T-cell (primary cell): ENCODE measurements around the gene PWWP2A. TPM values are rescaled to one million over a fixed set of nuclear protein-coding genes. Genes with fewer than 3 reads are reported as not detected.

ENCODE experiments used
- ATAC-seq, 4 experiments: fragments of 200-7000 bp in 3 of 4; fragments of 150-1000 bp in 1 of 4; cut with Tn5 transposase; replicated peaks in 1 of 4; 1 replicate in 3 of 4; 2 replicates in 1 of 4; pipeline ENCODE4 v1.10.0; 2021; ENCODE audit warnings: moderate library complexity in 3 of 4, mild to moderate bottlenecking in 2 of 4, moderate number of reproducible peaks in 1 of 4
- CTCF ChIA-PET, 2 donors: fragments of 300-600 bp; sonication (Branson Sonifier 250); formaldehyde crosslinking; loops; one replicate each; lab custom pipeline; 2022; ENCODE audit warnings: antibody characterized with exemption in 2 of 2; lab: Charles Lee
- POLR2A ChIA-PET, 2 donors: fragments of 300-600 bp; sonication (Branson Sonifier 250); formaldehyde crosslinking; loops; one replicate each; lab custom pipeline; 2022; ENCODE audit warnings: antibody characterized with exemption in 2 of 2; lab: Charles Lee
- DNase-seq, 35 experiments: peaks; one replicate each; pipeline versions ENCODE4 v3.0.0 to v3.0.0-alpha.2; 2013 to 2023
- H3K27ac ChIP-seq: one replicate; pipeline ENCODE4 v1.5.1; 2013; ENCODE audit warnings: low read length
- H3K27me3 ChIP-seq, 2 experiments: replicated peaks in 1 of 2; 1 replicate in 1 of 2; 2 replicates in 1 of 2; pipeline versions ENCODE4 v1.6.1 to v1.7.0; 2013; ENCODE audit warnings: low read length in 1 of 2, mixed read lengths in 1 of 2; ENCODE audit not compliant: control insufficient read depth in 2 of 2, insufficient read depth in 2 of 2; ENCODE audit errors: extremely low read depth in 1 of 2
- H3K36me3 ChIP-seq, 2 donors: 1 replicate in 1 of 2; 2 replicates in 1 of 2; pipeline versions ENCODE4 v1.6.1 to v1.7.0; 2013; ENCODE audit warnings: low read length in 1 of 2; ENCODE audit not compliant: control insufficient read depth in 2 of 2, insufficient read depth in 1 of 2; ENCODE audit errors: extremely low read depth in 1 of 2
- H3K4me1 ChIP-seq, 2 experiments: 1 replicate in 1 of 2; 2 replicates in 1 of 2; pipeline versions ENCODE4 v1.6.1 to v1.7.0; 2013; ENCODE audit warnings: low read length in 2 of 2, mixed read lengths in 1 of 2; ENCODE audit not compliant: insufficient read depth in 2 of 2, control insufficient read depth in 1 of 2; ENCODE audit errors: extremely low read depth in 1 of 2
- H3K4me3 ChIP-seq, 2 donors: 1 replicate in 1 of 2; 2 replicates in 1 of 2; pipeline versions ENCODE4 v1.5.1 to v1.7.0; 2013; ENCODE audit warnings: mild to moderate bottlenecking in 2 of 2, low read length in 1 of 2, moderate library complexity in 1 of 2; ENCODE audit not compliant: control insufficient read depth in 1 of 2; ENCODE audit errors: extremely low read depth in 1 of 2
- H3K9me3 ChIP-seq: 2 replicates; pipeline ENCODE4 v1.7.0; 2013
- H3K27ac Mint-ChIP-seq, 2 donors: one replicate each; pipeline ENCODE4 v1.8.0; 2020 to 2021; ENCODE audit warnings: mild to moderate bottlenecking in 2 of 2, mixed read lengths in 2 of 2
- H3K27me3 Mint-ChIP-seq, 2 donors: one replicate each; pipeline ENCODE4 v1.8.0; 2021 to 2022; ENCODE audit warnings: mixed read lengths in 2 of 2
- H3K36me3 Mint-ChIP-seq: one replicate; pipeline ENCODE4 v1.8.0; 2021; ENCODE audit warnings: mixed read lengths
- H3K4me1 Mint-ChIP-seq, 3 donors: one replicate each; pipeline ENCODE4 v1.8.0; 2020 to 2022; ENCODE audit warnings: mixed read lengths in 3 of 3, mild to moderate bottlenecking in 1 of 3
- H3K4me3 Mint-ChIP-seq, 3 donors: one replicate each; pipeline ENCODE4 v1.8.0; 2020 to 2022; ENCODE audit warnings: mild to moderate bottlenecking in 3 of 3, mixed read lengths in 3 of 3, moderate library complexity in 3 of 3
- H3K9me3 Mint-ChIP-seq, 3 donors: one replicate each; pipeline ENCODE4 v1.8.0; 2020 to 2022; ENCODE audit warnings: mixed read lengths in 3 of 3
- WGBS: methylation state at CpG from one replicate; pipeline ENCODE4 v1.1.5; 2013; ENCODE audit warnings: missing lambda C conversion rate; ENCODE audit not compliant: insufficient coverage; 5-methylcytosine and 5-hydroxymethylcytosine counted together
- total RNA-seq, 35 experiments: library from RNA in 6 of 35; stranded (reverse) in 6 of 35; fragments of 120-200 nt in 1 of 35; gene quantifications; one replicate each; pipeline versions ENCODE4 v1.2.1 to v1.2.4 and lab custom pipeline; 2013 to 2026

The PWWP2A gene
- total RNA-seq, 5 donors from 2014 or later (not counting 1 experiment from before 2014, with no cell fraction given), result 25.1 to 39.8 (median 36.0) TPM

- Mint-ChIP-seq H3K4me3 (no peak overlapping the region), H3K9me3 (no peaks in the 10 kb centered on the region), H3K27me3 (no peaks in the 10 kb centered on the region), H3K36me3 (peaks cover 39% of the 10 kb centered on the region), H3K4me1 (no peaks in the 10 kb centered on the region), H3K27ac (no peak overlapping the region)
- ATAC-seq, result no peak
- peaks cover 11 to 70% of the 10 kb centered on the region in 2 donors for H3K36me3 ChIP-seq
- no peaks in the 10 kb centered on the region for H3K27me3 ChIP-seq
- 100% methylated on average over 2 of the region's 4 CpGs for WGBS
- H3K9me3 ChIP-seq, result no peaks in the 10 kb centered on the region
- ChIA-PET POLR2A (interaction anchor here in 1 of 2 donors (0.5 kb wide), 1 partner anchor 36 kb away, joined by 3 read pairs; no protein-coding TSS in a partner anchor), CTCF (no interaction called here)
- no peaks in the 10 kb centered on the region for H3K4me1 ChIP-seq
- H3K27ac ChIP-seq, result no peak overlapping the region
- no peak overlapping the region for H3K4me3 ChIP-seq
- DNase-seq, result no peak
Measured at GRCh38 chr5:160060001-160060400, 59.2 kb downstream of the PWWP2A start.

GRCh38 chr5:160057256-160057655 lies 62.0 kb downstream of the PWWP2A start:
- Mint-ChIP-seq H3K27ac (no peak overlapping the region), H3K36me3 (peaks cover 52% of the 10 kb centered on the region), H3K4me3 (no peak overlapping the region), H3K27me3 (no peaks in the 10 kb centered on the region), H3K9me3 (no peaks in the 10 kb centered on the region), H3K4me1 (no peaks in the 10 kb centered on the region)
- no peak for DNase-seq
- no peak for ATAC-seq
- WGBS, result 67% methylated on average over 1 of the region's 4 CpGs
- Histone ChIP-seq H3K27me3 (no peaks in the 10 kb centered on the region), H3K9me3 (no peaks in the 10 kb centered on the region), H3K4me1 (no peaks in the 10 kb centered on the region), H3K4me3 (no peak overlapping the region), H3K27ac (no peak overlapping the region), H3K36me3 (peaks cover 0 to 84% of the 10 kb centered on the region in 2 donors)
- ChIA-PET CTCF (interaction anchor here in 1 of 2 donors (0.7 kb wide), 1 partner anchor 100 kb away, joined by 3 read pairs; no protein-coding TSS in a partner anchor), POLR2A (interaction anchor here in 1 of 2 donors (0.7 kb wide), 1 partner anchor 365 kb away, joined by 3 read pairs; no protein-coding TSS in a partner anchor)

DNA sequence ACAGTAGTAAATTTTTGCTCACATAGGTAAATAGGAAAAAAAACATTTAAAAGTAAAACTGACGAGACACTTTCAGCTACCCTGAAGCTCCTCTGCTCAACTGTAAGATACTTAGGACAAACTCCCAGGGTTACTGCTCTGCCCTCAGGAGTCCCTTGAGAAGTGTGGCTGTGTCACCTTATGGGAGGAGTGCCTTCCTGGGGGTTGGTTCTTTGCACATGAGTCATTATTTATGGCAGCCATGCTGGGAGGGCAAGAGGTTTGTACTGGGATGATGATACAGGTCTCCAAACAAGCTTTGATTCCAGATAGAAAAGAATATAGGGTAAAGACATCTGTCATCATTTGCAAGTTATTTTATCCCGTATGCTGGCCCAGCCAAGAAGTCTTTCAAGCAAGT lies 64.4 kb downstream of the PWWP2A start:
- Mint-ChIP-seq H3K9me3 (no peaks in the 10 kb centered on the region), H3K36me3 (peaks cover 58% of the 10 kb centered on the region), H3K27me3 (no peaks in the 10 kb centered on the region), H3K4me3 (no peak overlapping the region), H3K4me1 (no peaks in the 10 kb centered on the region), H3K27ac (no peak overlapping the region)
- Histone ChIP-seq H3K4me1 (no peaks in the 10 kb centered on the region), H3K9me3 (no peaks in the 10 kb centered on the region), H3K4me3 (no peak overlapping the region), H3K27ac (no peak overlapping the region), H3K27me3 (no peaks in the 10 kb centered on the region), H3K36me3 (peaks cover 4 to 80% of the 10 kb centered on the region in 2 donors)
- no CpG with 5 or more reads among the region's 2 CpGs for WGBS
- ATAC-seq (no peak), DNase-seq (no peak)
- CTCF ChIA-PET, result no interaction called here
- POLR2A ChIA-PET, result interaction anchor here in 1 of 2 donors (0.6 kb wide), 1 partner anchor 21 kb away, joined by 8 read pairs; no protein-coding TSS in a partner anchor

- CTCF ChIA-PET, result interaction anchor here in 1 of 2 donors (0.5 kb wide), 1 partner anchor 20 kb away, joined by 13 read pairs; no protein-coding TSS in a partner anchor
Measured at GRCh38 chr5:160054047-160054446, 65.2 kb downstream of the PWWP2A start.

DNA sequence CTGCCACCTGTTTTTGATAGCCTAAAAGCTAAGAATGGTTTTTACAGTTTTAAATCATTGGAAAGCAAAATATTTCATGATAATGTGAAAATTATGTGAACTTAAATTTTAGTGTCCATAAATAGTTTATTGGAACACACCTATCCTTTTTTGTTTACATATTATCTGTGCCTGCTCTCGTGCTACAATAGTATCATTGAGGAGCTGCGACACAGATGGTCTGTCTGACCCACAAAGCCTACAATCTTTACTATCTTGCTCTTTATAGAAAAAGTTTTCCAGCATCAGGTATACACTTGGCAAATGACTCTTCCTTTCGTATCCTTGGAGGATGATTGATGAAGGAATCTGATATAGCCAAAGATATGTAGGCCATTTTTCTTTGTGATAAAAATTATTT lies 70.2 kb downstream of the PWWP2A start:
- Mint-ChIP-seq H3K4me3 (no peak overlapping the region), H3K27ac (no peak overlapping the region), H3K36me3 (peaks cover 75% of the 10 kb centered on the region), H3K27me3 (no peaks in the 10 kb centered on the region), H3K9me3 (no peaks in the 10 kb centered on the region), H3K4me1 (peaks cover 0 to 4% (median 3%) of the 10 kb centered on the region in 3 donors)
- ATAC-seq (no peak), DNase-seq (no peak)
- Histone ChIP-seq H3K4me1 (no peaks in the 10 kb centered on the region), H3K27ac (no peak overlapping the region), H3K4me3 (no peak overlapping the region), H3K9me3 (no peaks in the 10 kb centered on the region), H3K27me3 (no peaks in the 10 kb centered on the region), H3K36me3 (peaks cover 6 to 65% of the 10 kb centered on the region in 2 donors)
- POLR2A ChIA-PET, result no interaction called here
- WGBS, result no CpG with 5 or more reads among the region's 3 CpGs
- CTCF ChIA-PET, result interaction anchor here (1.2 kb wide), 2 partner anchors 27 kb away, joined by 3 read pairs; no protein-coding TSS in a partner anchor

More at GRCh38 chr5:160054047-160054446, 65.2 kb downstream of the PWWP2A start:
- ATAC-seq (no peak), DNase-seq (no peak)
- no peaks in the 10 kb centered on the region for H3K4me1 ChIP-seq
- H3K9me3 Mint-ChIP-seq, result no peaks in the 10 kb centered on the region
- H3K27ac ChIP-seq, result no peak overlapping the region
- H3K4me3 ChIP-seq, result no peak overlapping the region
- peaks cover 66% of the 10 kb centered on the region for H3K36me3 Mint-ChIP-seq
- POLR2A ChIA-PET, result interaction anchor here in 1 of 2 donors (0.6 kb wide), 1 partner anchor 21 kb away, joined by 8 read pairs; no protein-coding TSS in a partner anchor
- H3K27ac Mint-ChIP-seq, result no peak overlapping the region
- no CpG with 5 or more reads among the region's 1 CpG for WGBS
- H3K27me3 ChIP-seq, result no peaks in the 10 kb centered on the region
- no peaks in the 10 kb centered on the region for H3K27me3 Mint-ChIP-seq
- no peak overlapping the region for H3K4me3 Mint-ChIP-seq
- peaks cover 6 to 80% of the 10 kb centered on the region in 2 donors for H3K36me3 ChIP-seq
- H3K4me1 Mint-ChIP-seq, result no peaks in the 10 kb centered on the region
- H3K9me3 ChIP-seq, result no peaks in the 10 kb centered on the region

DNA sequence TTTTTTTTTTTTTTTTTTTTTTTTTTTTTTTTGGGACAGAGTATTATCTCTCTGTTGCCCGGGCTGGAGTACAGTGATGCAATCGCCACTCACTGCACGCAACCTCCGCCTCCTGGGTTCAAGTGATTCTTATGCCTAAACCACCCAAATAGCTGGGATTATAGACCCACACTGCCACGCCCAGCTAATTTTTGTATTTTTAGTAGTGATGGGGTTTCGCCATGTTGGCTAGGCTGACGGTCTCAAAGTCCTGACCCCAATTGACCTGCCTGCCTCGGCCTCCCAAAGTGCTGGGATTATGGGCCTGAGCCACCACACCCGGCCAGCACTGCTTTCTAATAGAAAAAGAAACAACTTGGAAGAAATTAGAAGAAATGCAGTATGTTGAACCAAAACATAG lies 71.1 kb downstream of the PWWP2A start:
- peaks cover 77% of the 10 kb centered on the region for H3K36me3 Mint-ChIP-seq
- peaks cover 6 to 57% of the 10 kb centered on the region in 2 donors for H3K36me3 ChIP-seq

More for the DNA sequence above, 71.1 kb downstream of the PWWP2A start:
- ATAC-seq, result no peak
- Mint-ChIP-seq H3K27ac (no peak overlapping the region), H3K4me1 (peaks cover 0 to 5% (median 4%) of the 10 kb centered on the region in 3 donors), H3K9me3 (no peaks in the 10 kb centered on the region), H3K4me3 (no peak overlapping the region), H3K27me3 (no peaks in the 10 kb centered on the region)
- POLR2A ChIA-PET, result no interaction called here
- no peak overlapping the region for H3K27ac ChIP-seq
- no peaks in the 10 kb centered on the region for H3K9me3 ChIP-seq
- no peaks in the 10 kb centered on the region for H3K4me1 ChIP-seq
- DNase-seq, result no peak
- 100% methylated on average over 1 of the region's 9 CpGs for WGBS
- H3K27me3 ChIP-seq, result no peaks in the 10 kb centered on the region
- CTCF ChIA-PET, result interaction anchor here in 1 of 2 donors (0.5 kb wide), 1 partner anchor 139 kb away, joined by 5 read pairs; no protein-coding TSS in a partner anchor
- H3K4me3 ChIP-seq, result no peak overlapping the region
